Spinal cord (tissue), 10 donors: Measurements from ENCODE around the gene PM20D2. TPM values are rescaled to one million over a fixed set of nuclear protein-coding genes. Genes with fewer than 3 reads are reported as not detected.

Experiments
- DNase-seq, 6 donors: peaks; one replicate each; pipeline versions ENCODE4 v3.0.0 to v3.0.0-alpha.2; 2013 to 2015; ENCODE audit warnings: low spot score in 6 of 6, low read depth in 4 of 6
- H3K27ac ChIP-seq: one replicate; pipeline ENCODE4 v1.5.1; 2013; ENCODE audit warnings: low read depth, low read length, control low read depth
- H3K27me3 ChIP-seq: one replicate; pipeline ENCODE4 v1.6.1; 2013; ENCODE audit warnings: low read length; ENCODE audit not compliant: control insufficient read depth, insufficient read depth
- H3K36me3 ChIP-seq: one replicate; pipeline ENCODE4 v1.6.1; 2013; ENCODE audit warnings: low read length; ENCODE audit not compliant: control insufficient read depth, insufficient read depth
- H3K4me1 ChIP-seq: one replicate; pipeline ENCODE4 v1.6.1; 2013; ENCODE audit warnings: low read length; ENCODE audit not compliant: control insufficient read depth, insufficient read depth
- H3K4me3 ChIP-seq: one replicate; pipeline ENCODE4 v1.5.1; 2013; ENCODE audit warnings: low read depth, low read length, control low read depth
- H3K9me3 ChIP-seq: one replicate; pipeline ENCODE4 v1.6.1; 2013; ENCODE audit warnings: low read length; ENCODE audit not compliant: control insufficient read depth, insufficient read depth
- WGBS: methylation state at CpG from one replicate; pipeline ENCODE4 v1.1.5; 2013; ENCODE audit warnings: missing lambda C conversion rate; ENCODE audit not compliant: insufficient coverage; 5-methylcytosine and 5-hydroxymethylcytosine counted together
- polyA plus RNA-seq, 2 donors: library from polyadenylated mRNA; unstranded; fragments of 120-200 nt; gene quantifications; one replicate each; pipeline ENCODE4 v1.2.1, GENCODE V29; 2013; ENCODE audit not compliant: insufficient read length in 2 of 2
- total RNA-seq, 2 donors: library from RNA; depleted of rRNA in 1 of 2; stranded (reverse); fragments of 120-200 nt in 1 of 2; fragments of >200 nt in 1 of 2; gene quantifications; one replicate each; pipeline versions ENCODE4 v1.2.3 to v1.2.4, GENCODE V29; 2013 to 2014
- donor health status: healthy.

PM20D2 gene
- total and polyA plus RNA-seq, 4 donors: 12.3 to 20.9 (median 16.7) TPM

GRCh38 chr6:89190741-89191140, 44.9 kb downstream of the PM20D2 start:
- no peaks in the 10 kb centered on the region for H3K36me3 ChIP-seq
- peak overlapping the region; percentile 75 for H3K27ac ChIP-seq
- DNase-seq: peak in 2 of 6 donors; percentile 21 to 53
- H3K9me3 ChIP-seq: peaks cover 5% of the 10 kb centered on the region
- no peak overlapping the region for H3K4me3 ChIP-seq
- no peaks in the 10 kb centered on the region for H3K4me1 ChIP-seq
- H3K27me3 ChIP-seq: no peaks in the 10 kb centered on the region
- WGBS: no CpG with 5 or more reads among the region's 5 CpGs

GRCh38 chr6:89194559-89194958, 48.7 kb downstream of the PM20D2 start:
- DNase-seq: no peak
- no CpG with 5 or more reads among the region's 1 CpG for WGBS
- H3K4me3 ChIP-seq: no peak overlapping the region
- H3K9me3 ChIP-seq: peaks cover 5% of the 10 kb centered on the region
- no peak overlapping the region for H3K27ac ChIP-seq
- H3K36me3 ChIP-seq: no peaks in the 10 kb centered on the region
- no peaks in the 10 kb centered on the region for H3K4me1 ChIP-seq
- H3K27me3 ChIP-seq: no peaks in the 10 kb centered on the region

GRCh38 chr6:89197141-89197540, 51.3 kb downstream of the PM20D2 start:
- DNase-seq: no peak
- peaks cover 5% of the 10 kb centered on the region for H3K9me3 ChIP-seq
- WGBS: 62% methylated on average over 3 of the region's 4 CpGs
- no peaks in the 10 kb centered on the region for H3K27me3 ChIP-seq
- no peak overlapping the region for H3K4me3 ChIP-seq
- H3K4me1 ChIP-seq: no peaks in the 10 kb centered on the region
- H3K36me3 ChIP-seq: no peaks in the 10 kb centered on the region
- H3K27ac ChIP-seq: no peak overlapping the region

- H3K9me3 ChIP-seq: peaks cover 5% of the 10 kb centered on the region
- 75% methylated on average over 6 of the region's 7 CpGs for WGBS
- no peak for DNase-seq
- no peaks in the 10 kb centered on the region for H3K27me3 ChIP-seq
- H3K27ac ChIP-seq: no peak overlapping the region
- no peak overlapping the region for H3K4me3 ChIP-seq
- no peaks in the 10 kb centered on the region for H3K36me3 ChIP-seq
- no peaks in the 10 kb centered on the region for H3K4me1 ChIP-seq
Measured at GRCh38 chr6:89198235-89198634, 52.4 kb downstream of the PM20D2 start.

GRCh38 chr6:89199579-89199978, 53.7 kb downstream of the PM20D2 start:
- Histone ChIP-seq H3K36me3 (no peaks in the 10 kb centered on the region), H3K4me1 (no peaks in the 10 kb centered on the region), H3K9me3 (peaks cover 4% of the 10 kb centered on the region), H3K4me3 (no peak overlapping the region), H3K27ac (no peak overlapping the region), H3K27me3 (no peaks in the 10 kb centered on the region)
- no CpG with 5 or more reads among the region's 2 CpGs for WGBS
- DNase-seq: no peak

- H3K9me3 ChIP-seq: no peaks in the 10 kb centered on the region
- H3K27ac ChIP-seq: no peak overlapping the region
- H3K4me3 ChIP-seq: no peak overlapping the region
- no peaks in the 10 kb centered on the region for H3K27me3 ChIP-seq
- WGBS: 94% methylated on average over 7 of the region's 7 CpGs
- no peaks in the 10 kb centered on the region for H3K36me3 ChIP-seq
- no peak for DNase-seq
- no peaks in the 10 kb centered on the region for H3K4me1 ChIP-seq
Measured at GRCh38 chr6:89200706-89201215, 54.9 kb downstream of the PM20D2 start.

GRCh38 chr6:89204096-89204495, 58.2 kb downstream of the PM20D2 start:
- H3K27ac ChIP-seq: no peak overlapping the region
- H3K9me3 ChIP-seq: no peaks in the 10 kb centered on the region
- 87% methylated on average over 10 of the region's 11 CpGs for WGBS
- no peaks in the 10 kb centered on the region for H3K27me3 ChIP-seq
- no peak overlapping the region for H3K4me3 ChIP-seq
- H3K4me1 ChIP-seq: peaks cover 3% of the 10 kb centered on the region
- no peak for DNase-seq
- no peaks in the 10 kb centered on the region for H3K36me3 ChIP-seq

GRCh38 chr6:89205819-89206218, 60.0 kb downstream of the PM20D2 start:
- H3K4me3 ChIP-seq: no peak overlapping the region
- H3K27ac ChIP-seq: no peak overlapping the region
- DNase-seq: no peak
- no peaks in the 10 kb centered on the region for H3K27me3 ChIP-seq
- no peaks in the 10 kb centered on the region for H3K9me3 ChIP-seq
- WGBS: 62% methylated on average over 3 of the region's 4 CpGs
- H3K4me1 ChIP-seq: peaks cover 3% of the 10 kb centered on the region
- H3K36me3 ChIP-seq: no peaks in the 10 kb centered on the region

- 74% methylated on average over 3 of the region's 4 CpGs for WGBS
- DNase-seq: peak in 1 of 6 donors; percentile 66
- Histone ChIP-seq H3K36me3 (no peaks in the 10 kb centered on the region), H3K27ac (no peak overlapping the region), H3K27me3 (no peaks in the 10 kb centered on the region), H3K9me3 (no peaks in the 10 kb centered on the region), H3K4me3 (no peak overlapping the region), H3K4me1 (peaks cover 3% of the 10 kb centered on the region)
Measured at GRCh38 chr6:89208551-89208950, 62.7 kb downstream of the PM20D2 start.

GRCh38 chr6:89209457-89209856, 63.6 kb downstream of the PM20D2 start:
- Histone ChIP-seq H3K27ac (no peak overlapping the region), H3K27me3 (no peaks in the 10 kb centered on the region), H3K9me3 (no peaks in the 10 kb centered on the region), H3K4me3 (no peak overlapping the region), H3K36me3 (no peaks in the 10 kb centered on the region), H3K4me1 (peaks cover 3% of the 10 kb centered on the region)
- no peak for DNase-seq
- WGBS: 93% methylated on average over 5 of the region's 6 CpGs
